LNCAP (cell line): Measurements from ENCODE around the gene HPCA.

Experiments
- TF ChIP-seq, protein P1 (sequence below): fragments of 450-650 bp; IDR thresholded peaks from 2 replicates; pipeline ENCODE4 v1.5.1; 2017; ENCODE audit warnings: mild to moderate bottlenecking

HPCA gene

DNA sequence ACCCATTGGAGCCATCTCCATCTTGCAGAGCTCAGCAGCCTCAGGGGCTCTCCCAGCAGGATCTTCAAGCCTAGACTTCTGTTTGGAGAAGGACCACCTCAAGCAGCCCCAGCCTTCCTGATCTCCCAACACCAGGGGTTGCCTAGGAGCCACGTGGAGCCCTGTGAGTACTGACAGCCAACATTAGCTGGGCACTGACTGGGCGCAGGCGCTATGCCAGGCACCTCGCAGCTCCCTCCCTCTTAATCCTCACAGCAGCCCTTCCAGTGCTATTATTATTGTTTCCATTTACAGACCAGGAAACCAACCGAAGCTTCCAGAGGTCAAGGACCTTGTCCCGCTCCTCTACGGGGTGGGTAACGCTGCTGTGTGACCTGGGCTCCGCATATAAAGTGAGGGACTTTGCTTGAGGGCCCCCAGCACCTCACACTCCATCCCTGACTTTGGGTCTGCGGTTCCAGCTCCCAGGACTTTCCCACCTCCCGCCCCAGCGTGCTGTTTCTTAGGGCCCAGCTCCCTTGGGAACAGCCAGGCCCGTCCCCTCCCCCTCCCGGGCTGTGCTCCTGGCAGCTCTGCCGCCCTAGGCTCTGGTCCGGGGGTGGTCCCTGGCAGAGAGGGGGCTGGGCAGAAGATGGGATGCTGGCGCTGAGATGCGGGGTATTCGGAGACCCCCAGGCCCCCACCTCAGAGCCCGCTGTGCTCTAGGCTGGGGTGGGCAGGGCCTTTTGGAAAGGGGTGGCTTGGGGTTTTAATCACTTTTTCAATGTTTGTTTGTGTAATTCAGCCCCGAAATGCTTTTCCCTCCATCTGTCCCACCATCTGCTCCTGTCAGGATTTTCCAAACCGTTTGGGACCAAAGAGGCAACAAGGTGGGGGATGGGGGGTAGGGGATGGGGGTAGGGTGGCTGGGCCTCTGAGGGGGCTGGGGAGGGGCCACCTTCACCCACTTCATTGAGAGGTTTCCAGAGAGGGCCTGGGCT lies 4.1 kb upstream of the HPCA start:
- TF ChIP-seq, protein P1, sequence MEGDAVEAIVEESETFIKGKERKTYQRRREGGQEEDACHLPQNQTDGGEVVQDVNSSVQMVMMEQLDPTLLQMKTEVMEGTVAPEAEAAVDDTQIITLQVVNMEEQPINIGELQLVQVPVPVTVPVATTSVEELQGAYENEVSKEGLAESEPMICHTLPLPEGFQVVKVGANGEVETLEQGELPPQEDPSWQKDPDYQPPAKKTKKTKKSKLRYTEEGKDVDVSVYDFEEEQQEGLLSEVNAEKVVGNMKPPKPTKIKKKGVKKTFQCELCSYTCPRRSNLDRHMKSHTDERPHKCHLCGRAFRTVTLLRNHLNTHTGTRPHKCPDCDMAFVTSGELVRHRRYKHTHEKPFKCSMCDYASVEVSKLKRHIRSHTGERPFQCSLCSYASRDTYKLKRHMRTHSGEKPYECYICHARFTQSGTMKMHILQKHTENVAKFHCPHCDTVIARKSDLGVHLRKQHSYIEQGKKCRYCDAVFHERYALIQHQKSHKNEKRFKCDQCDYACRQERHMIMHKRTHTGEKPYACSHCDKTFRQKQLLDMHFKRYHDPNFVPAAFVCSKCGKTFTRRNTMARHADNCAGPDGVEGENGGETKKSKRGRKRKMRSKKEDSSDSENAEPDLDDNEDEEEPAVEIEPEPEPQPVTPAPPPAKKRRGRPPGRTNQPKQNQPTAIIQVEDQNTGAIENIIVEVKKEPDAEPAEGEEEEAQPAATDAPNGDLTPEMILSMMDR = no peak

DNA sequence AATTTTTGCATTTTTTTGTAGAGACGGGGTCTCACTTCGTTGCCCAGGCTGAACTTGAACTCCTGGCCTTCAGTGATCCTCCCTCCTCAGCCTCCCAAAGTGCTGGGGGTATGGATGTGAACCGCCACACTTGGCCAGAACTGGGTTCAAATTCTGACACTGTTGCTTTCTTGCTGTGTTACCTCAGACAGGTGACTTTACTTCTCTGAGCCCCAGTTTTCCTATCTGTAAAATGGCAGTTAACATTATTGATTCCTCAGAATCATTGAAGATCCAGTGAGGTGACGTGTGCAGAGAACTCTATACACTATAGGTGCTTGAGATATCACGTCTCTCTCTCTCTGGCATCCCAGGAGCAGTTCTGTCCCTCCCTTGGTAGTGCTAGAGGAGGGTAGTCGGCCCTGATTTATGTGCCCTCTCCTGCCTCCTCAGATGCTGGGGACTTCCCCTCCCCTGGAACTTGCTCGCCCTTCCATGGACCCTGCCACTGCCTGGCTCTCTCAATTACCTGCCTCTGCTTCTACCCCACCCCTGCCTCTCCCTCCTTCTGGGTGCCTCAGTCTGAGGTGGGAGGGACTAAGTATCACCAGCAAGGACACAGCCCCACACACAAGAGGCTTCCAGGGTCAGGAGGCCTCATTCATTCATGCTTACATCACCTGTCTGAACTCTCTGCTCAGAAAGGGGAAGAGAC lies 2.8 kb upstream of the HPCA start:
- TF ChIP-seq, protein P1 = no peak

DNA sequence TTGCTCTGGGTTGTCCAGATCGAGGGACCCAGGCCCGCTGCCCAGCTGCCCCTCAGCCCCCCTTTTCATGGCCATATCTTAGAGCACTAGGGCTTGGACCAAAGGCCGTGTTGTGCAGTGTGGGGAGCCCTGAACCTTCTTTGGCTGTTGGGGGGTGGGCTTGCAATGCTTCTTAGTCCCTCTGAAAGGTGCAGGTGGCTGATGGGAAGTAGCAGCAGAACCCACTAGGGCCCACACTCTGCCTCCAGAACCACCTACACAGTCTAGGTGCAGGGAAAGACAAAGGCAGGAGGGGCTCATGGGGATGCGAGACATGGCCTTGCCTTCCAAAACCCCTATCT lies 2.3 kb upstream of the HPCA start:
- TF ChIP-seq, protein P1 = no peak

DNA sequence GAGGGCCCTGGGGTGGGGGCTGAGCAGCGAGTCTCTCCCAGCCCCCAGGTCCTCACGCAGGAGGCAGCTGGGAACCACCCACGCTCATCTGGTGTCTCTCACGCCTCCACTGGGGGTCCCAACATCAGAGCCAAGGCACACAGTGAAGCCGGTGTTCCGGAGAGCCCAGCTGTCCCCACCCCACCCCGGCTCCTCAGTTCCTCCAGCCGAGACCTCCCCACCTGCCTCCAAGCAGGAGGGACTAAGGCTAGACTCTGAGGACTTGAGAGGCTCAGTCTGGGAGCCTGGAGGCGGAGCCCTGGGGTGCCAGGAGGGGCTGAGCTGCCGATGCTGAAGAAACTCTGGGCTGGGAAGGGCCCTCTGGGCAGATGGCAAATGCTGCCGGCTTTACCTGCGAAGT lies 1.6 kb upstream of the HPCA start:
- TF ChIP-seq, protein P1 = no peak

DNA sequence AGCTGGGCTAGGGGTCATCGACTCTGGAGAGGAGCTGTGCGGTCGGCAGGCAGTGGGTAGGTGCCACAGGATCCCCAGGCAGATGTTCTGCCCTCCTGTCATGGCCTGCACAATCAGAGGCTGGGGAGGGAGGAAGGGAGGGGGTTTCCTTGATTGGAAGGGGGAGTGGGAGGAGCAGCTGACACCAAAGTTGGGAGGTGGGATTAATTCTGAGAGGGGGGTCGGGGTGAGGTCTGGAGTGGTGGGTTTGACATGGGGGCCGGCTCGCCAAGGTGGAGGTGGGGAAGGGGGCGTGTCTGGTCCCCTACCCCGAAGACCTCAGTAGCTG lies 651 bp upstream of the HPCA start:
- TF ChIP-seq, protein P1 = no peak

DNA sequence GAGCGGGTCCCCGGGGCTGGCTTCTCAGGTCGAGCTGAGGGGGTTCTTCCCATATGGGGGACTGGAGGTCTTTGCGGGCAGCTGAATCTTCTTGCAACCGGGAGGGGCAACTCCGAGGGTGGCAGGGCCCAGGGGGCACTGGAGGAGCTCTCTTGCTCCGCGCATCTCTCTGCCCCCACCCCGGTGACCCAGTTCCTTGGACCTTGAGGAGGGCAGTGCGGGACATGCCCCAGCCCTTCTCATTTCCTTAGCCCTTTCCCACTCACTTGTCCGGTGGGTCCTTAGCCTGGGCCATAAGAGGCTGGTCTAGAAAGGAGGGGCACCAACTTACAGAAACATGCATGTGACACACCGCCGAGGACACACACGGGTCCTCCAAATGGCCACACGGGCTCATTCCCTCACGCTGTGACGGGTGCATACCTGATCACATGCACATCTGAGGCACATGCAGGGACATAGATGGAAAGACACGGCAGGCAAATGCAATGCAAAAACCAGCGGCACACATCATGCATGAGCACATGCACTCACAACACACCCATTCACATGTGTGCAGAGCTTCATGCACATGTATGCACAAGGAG lies 630 bp downstream of the HPCA start:
- TF ChIP-seq, protein P1 = no peak; the same call in 1 of the 2 replicates

DNA sequence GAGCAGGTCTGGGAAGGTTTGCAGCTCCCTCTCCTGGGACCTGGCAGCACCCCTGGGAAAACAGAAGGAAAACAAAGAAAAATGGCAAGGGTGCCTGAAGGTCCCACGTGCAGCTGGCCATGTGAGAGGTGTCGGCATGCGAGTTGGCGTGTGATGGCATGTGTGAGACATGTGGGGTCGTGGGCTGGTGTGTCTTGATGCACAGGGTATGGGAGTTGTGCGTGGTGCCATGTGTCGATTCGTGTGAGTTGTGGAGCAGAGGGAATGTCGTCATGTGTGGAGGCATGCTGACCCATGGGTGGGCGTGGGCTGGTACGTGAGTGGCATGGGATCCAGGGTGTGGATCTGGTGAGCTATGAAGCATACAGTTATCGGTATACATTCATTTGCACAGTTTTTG lies 1.3 kb downstream of the HPCA start:
- TF ChIP-seq, protein P1 = no peak
